Stimulated activated CD8-positive, alpha-beta memory T cell treated with anti-CD3 and anti-CD28 coated beads, Interleukin-7, amount 100 ng/mL, for 24 hours (primary cell): ENCODE measurements around the gene SAMD14.

ENCODE experiments used
- DNase-seq: peaks from one replicate; pipeline ENCODE4 v3.0.0-alpha.2; 2020; ENCODE audit warnings: low read depth

SAMD14 gene

DNA sequence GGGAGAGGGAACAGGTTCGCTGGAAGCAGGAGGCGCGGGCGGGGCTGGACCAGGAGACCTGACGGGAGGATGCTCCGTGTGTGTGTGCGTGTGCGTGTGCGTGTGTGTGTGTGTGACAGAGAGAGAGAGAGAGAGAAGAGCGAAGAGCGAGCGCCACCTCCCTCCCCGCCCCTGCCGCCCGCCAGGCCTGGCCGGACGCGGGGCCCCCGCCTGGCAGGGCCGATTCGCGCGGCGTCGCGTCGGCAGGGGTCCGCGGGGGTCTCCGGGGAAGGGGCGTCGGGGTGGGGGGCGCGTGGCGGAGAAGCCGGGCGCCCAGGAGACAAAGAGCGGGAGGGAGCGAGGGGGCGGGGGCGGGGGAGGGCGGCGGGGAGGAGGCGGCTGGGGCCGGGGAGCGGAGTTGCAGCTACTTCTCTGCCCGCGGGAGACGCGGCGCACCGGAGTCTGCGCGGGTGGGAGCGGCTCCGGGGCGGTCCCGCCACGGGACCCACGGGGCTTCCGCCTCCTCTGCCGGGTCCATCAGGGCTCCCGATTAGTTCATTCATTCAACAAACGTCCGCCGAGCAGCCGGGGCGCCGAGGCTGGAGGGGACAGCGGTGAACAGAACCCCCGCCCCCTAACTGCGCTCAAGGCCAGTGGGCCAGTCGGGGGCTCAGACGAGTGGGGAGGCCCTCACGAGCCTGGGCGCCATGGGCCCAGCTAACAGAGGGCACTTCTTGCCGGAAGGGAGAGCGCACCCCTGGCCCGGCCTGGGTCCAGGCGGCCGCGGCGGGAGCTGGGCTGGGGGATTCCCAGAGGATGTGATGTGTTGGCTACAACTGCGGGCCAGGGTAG, at the start of gene SAMD14:
Gene SAMD14 (minus strand): TSS at position 433 of the 831 bp plus-strand sequence. CDS start 5,201 bp downstream, outside the sequence.
- DNase-seq: no peak

- DNase-seq: no peak
Observed at GRCh38 chr17:50177983-50178834, 48.2 kb upstream of the SAMD14 start.

DNA sequence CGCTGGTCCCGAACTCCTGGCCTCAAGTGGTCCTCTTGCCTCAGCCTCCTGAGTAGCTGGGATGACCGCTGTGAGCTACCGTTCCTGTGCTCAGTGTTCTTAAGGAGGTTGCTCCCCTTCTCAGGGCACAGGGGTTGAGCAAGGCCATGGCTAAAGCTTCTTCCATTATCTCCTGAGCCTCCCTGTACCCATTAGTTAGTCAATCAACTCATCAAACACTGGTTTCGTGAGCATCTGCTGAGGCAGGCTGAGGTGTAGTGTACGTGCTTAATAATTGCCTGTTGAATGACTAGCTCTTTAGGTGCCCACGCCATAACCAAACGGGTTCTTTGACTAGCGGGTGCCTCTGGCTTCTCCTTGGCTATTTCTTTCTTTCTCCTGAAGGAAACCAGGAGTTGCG, 47.5 kb upstream of the SAMD14 start:
- no peak for DNase-seq

DNA sequence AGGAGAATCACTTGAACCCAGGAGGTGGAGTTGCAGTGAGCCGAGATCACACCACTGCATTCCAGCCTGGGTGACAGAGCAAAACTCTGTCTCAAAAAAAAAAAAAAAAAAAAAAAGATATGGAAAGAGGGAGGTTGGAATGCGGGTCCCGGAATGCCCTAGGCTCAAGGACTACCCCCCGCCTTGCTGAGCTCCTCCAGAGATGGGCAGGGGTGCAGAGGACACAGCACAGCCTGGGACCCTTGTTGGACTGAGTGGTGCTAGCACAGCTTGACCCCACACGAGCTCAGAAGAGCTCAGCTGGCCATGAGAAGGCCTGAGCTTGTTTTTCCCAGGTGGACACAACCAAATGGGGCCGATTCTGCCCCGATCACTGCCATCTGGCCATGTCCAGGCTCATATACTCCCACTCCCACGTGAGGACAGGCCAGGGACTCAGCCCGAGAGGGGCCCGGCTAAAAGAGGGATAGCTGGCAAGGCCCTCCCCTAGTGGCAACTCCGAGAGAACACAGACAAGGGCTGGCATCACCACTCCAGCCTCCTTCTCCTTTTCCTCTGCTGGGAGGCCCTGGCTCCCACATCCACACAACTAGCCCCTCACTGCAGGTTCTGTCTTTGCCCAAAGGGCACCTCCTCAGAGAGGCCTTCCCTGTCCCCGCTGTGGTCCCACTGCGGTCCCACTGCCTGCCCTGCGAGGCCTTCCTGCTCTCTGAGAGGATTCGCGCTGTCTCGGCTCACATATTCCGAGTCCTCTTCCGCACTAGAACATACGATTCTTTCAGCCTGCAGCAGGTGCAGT, 46.8 kb upstream of the SAMD14 start:
- no peak for DNase-seq

DNA sequence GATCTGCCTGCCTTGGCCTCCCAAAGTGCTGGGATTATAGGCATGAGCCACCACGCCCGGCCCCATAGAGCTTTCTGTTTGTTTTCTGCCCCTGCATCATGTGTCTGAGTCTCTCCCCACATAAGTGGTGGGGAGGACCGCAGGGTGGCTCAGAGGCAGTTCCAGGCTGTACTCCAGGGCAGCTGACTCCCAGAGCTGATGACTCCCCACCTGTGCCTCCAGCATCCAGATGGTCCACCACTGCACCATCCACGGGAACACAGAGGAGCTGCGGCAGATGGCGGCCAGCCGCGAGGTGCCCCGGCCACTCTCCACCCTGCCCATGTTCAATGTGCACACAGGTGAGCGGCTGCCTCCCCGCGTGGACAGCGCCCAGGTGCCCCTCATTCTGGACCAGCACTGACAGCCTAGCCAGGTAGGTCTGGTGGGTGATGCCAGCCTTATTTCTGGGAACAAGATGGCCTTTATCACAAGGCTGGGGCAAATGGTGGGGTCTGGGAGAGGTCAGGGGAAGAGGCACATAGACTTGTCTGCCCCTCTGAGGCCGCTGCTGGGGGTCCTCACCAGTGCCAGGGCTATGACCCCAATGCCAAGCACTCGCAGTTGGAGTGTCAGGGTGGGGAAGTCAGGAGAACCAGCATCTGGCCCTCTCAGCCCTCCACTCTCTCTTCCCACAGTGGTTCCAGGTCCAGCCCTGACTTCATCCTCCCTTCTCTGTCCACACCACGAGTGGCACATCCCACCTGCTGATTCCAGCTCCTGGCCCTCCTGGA, 45.3 kb upstream of the SAMD14 start:
- DNase-seq: no peak

DNA sequence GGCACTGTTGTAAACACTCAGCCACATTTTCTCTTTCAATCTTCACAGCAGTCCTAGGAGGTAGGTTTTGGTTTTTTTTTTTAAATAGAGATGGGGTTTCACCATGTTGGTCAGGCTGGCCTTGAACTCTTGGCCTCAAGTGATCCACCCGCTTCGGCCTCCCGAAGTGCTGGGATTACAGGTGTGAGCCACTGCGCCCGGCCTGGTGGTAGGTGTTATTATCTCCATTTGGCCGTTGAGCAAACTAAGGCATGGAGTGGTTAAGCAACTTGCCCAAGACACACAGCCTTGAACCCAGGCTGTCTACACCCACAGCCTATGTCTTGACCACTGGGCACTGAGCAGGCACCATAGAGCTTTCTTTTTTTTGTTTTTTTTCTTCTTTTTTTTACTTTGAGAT, 44.5 kb upstream of the SAMD14 start:
- DNase-seq: no peak

- DNase-seq: no peak
Observed at GRCh38 chr17:50173335-50173941, 43.5 kb upstream of the SAMD14 start.

DNA sequence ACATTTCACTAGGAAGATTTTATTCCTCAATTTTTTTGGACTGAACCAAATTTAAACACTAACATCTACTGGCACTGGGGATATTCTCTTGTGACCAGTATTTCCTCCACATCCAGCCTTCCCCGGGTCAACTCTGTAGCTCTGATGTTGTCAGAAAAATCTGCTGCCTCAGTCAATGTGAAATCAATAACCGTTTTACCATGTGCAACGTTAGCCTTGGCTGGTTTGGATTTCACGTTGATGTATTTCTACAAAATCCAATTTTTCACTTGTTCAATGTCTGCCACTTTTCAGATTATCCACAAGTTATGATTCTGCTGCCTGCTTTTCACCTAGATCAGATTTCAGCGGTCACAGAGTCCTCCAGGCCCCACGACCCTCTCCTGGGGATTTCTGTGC, 43.0 kb upstream of the SAMD14 start:
- DNase-seq: no peak

- no peak for DNase-seq
Observed at GRCh38 chr17:50172130-50172529, 42.2 kb upstream of the SAMD14 start.

GRCh38 chr17:50171371-50172071, 41.6 kb upstream of the SAMD14 start:
- no peak for DNase-seq

GRCh38 chr17:50170662-50171370, 40.9 kb upstream of the SAMD14 start:
- DNase-seq: no peak

DNA sequence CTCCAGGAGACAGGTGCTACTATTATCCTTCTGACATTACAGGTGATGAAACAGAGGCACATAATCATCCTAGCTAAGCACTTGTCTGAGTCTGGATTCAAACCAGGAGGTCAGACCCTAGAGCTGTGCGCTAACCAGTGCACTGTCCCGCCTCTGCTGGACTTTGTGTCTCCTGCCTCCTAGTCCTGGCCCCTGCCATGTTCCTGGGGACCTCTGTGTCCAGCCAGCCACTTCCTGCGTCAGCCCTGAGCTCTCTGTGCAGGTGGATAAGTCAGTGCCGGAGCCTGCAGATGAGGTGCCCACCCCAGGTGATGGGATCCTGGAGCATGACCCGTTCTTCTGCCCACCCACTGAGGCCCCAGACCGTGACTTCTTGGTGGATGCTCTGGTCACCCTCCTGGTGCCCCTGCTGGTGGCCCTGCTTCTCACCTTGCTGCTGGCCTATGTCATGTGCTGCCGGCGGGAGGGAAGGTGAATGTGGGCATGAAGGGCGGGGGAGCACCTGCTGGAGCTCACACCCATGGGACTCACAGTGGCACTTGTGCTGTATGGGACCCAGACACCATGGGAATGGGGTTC, 40.0 kb upstream of the SAMD14 start:
- DNase-seq: no peak

DNA sequence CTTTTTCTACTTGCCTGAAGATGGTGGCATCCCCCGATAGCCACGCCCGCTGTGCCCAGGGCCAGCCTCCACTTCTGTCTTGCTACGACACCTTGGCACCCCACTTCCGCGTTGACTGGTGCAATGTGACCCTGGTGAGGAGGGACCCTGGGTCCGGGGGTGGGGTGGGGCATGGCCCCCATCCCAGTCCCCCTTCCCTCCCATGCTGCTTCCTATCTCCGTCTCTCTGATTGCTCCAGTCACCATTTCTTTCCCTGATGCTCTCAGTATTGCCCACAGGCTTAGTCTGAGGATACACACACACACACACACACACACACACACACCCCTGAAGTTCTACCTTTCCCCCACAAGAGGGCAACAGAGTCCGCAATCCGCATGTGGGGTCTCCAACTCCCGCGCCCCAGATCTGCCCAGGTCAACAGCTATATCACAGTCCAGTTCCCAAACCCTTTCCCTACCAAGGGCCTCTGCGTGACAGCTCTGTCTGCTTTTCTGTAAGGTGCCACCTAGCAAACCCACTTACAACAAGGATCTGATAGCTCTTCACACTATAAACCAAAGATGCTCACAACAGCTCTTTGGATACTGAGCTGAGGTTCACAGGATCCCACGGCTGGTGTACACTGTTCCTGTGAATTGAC, 39.3 kb upstream of the SAMD14 start:
- DNase-seq: no peak

GRCh38 chr17:50168319-50168718, 38.4 kb upstream of the SAMD14 start:
- no peak for DNase-seq

GRCh38 chr17:50167371-50167770, 37.4 kb upstream of the SAMD14 start:
- DNase-seq: no peak

DNA sequence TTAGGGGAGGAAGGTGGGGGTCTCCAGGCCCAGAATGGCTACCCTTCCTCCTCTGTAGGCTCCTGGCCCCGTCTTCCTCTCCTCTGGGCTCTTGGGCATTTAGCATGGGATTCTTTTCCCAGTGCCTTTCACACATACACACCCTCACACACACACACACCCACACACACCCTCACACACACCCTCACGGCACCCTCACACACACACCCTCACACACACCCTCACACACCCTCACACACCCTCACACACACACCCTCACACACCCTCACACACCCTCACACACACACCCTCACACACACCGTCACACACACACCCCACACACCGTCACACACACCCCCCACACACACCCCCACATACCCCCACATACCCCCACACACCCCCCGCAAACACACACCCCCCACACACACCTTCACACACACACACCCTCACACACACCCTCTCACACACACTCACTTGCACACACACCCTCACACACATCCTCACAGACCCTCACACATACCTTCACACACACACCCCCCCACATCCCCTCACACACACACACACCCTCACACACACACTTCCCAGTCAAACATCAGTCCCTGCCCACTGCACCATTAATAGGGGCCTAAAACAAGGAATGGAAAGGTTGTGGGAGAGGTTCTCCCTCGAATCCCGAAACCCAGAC, 36.7 kb upstream of the SAMD14 start:
- no peak for DNase-seq

DNA sequence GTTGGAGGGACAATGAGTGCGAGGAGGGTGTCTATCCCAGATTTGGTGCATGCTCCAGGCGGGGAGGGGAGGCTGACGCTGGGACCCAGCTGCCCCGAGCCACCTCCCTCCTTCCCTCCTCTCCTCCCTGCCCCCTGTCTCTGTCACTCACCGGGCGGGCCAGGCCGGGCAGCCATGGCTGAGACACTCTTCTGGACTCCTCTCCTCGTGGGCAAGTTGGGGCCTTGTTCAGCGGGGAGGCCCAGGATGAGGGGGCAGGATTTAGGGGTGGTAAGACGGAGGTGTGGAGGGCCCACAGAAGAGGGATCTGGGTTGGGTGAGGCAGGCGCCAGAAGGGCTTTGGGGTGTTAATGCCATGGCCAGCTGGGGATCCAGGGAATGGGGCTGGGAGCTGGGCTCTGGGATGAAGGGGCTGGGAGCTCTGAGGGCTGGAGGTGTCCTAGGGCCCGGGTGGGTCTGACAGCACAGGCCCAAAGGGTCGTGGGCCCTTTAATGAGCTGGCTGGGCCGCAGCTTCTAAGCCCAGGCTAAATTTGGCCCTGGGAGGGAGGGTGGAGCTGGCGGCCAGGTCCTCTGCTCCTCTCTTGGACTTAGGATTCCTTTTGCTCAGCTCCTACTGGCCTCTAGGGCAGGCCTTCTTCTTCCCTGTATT, 36.0 kb upstream of the SAMD14 start, which contains the start of gene SGCA:
Gene SGCA (plus strand): TSS at position 139 of the 651 bp plus-strand sequence. CDS start 36 bp downstream, at position 175.
- DNase-seq: no peak

DNA sequence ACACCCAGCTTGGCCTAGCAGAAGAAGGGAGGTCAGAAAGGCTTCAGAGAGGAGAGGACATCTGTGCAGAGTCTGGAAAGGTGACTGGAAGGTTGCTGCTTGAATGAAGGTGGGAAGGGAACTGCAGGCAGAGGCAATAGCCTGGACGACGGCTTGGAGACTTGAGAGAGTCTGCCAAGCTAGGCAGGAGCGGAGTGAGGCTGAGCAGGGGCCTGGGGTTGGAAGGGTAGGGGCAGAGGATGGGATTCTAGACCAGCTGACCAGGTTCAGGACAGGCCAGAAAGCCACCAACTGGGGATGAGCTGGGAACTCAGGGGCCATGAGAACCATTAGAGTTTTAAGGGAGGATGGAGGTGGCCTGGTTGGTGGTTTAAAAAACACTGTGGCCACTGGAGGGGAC, 35.5 kb upstream of the SAMD14 start:
- DNase-seq: no peak
